ENCODE measurements around the gene S100A8.
"Not testable (repeated sequence)": the region's sequence is repeated elsewhere in the genome, so short reads cannot be mapped to it uniquely, and the experiment has no call there.

Gene S100A8

DNA sequence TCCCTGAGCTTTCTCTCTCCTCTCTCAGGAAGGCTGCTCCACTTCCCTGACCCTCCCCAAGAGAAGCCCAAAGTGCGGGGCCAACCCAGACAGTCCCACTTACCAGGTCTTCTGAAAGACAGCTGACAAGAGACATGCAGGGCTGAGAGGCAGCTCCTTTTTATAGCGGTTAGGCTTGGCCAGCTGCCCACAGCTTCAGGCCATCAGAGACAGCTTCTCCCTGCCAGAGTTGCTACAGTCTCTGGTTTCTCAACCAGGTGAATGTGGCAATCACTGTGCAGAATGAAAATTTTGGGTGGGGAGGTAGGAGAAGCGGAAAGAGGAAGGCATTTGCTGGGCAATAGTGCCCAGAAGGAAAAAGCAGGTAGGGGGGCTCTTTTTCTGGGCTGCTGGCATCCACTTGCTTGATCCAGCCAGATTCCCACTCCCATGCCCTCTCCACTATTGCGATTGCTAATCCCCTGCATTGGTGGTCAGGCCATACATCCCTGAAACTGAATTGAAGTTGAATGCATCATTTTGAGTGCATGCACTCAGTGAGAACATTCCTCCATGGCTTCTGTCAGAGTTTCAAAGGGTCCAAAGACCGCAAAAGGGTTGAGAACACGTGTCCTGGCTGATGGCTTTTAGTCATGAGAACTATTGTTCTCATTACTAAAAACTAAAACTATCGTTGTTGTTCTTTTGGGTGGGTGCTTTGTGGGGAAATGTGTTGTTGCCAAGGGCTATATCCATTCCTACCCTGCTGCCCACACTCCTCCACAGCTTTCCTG lies at the start of gene S100A8:
Gene S100A8, minus strand, starts transcription at position 136 of the 773 bp plus-strand sequence. CDS start 538 bp downstream, outside the sequence.
- no peak for DNase-seq

GRCh38 chr1:153439273-153439672 lies 48.4 kb upstream of the S100A8 start:
- DNase-seq, result no peak

- DNase-seq, result no peak
Observed at GRCh38 chr1:153438599-153438998, 47.7 kb upstream of the S100A8 start.

- DNase-seq, result no peak
Observed at GRCh38 chr1:153437236-153437635, 46.4 kb upstream of the S100A8 start.

- no peak for DNase-seq
Observed at GRCh38 chr1:153434746-153435455, 44.0 kb upstream of the S100A8 start.

DNA sequence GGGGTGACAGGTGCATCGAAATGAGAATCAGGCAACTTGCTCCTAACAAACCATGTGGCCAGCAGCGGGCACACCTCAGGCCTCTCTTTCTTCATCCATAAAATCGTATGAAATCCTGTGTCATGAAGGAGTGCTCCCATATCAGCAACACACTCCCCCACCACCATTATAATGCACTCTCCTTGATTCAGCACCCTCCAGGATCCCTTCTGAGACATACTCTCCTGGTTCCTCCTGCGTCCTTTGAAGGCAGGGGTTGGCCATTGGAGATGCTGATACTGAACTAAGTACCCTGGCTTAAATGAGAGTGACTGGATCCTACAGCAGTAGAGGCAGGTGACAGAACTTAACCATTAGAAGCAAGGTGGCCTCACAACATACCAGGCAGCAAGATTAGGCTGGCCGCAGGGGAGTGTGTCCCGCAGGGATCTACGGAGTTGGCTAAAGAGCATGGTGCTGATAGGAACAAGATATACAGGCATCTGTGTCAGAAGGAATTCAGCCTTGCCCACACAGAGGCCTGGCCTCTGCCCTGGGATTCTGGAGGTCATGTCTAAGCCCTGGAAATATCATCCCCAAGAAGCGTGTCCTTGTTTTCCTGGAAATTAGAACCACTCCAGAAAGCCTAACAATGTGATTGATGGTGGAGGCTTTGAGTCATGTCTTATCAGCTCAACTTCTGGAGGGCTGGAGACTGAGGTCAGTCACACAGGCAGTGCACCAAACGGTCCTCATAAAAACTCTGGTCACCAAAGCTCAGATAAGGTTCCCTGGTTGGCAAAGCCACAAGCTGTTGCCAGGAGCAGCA lies 42.2 kb upstream of the S100A8 start:
- no peak for DNase-seq

- DNase-seq, result no peak
Observed at GRCh38 chr1:153431928-153432327, 41.1 kb upstream of the S100A8 start.

- DNase-seq, result no peak
Observed at GRCh38 chr1:153431427-153431826, 40.6 kb upstream of the S100A8 start.

DNA sequence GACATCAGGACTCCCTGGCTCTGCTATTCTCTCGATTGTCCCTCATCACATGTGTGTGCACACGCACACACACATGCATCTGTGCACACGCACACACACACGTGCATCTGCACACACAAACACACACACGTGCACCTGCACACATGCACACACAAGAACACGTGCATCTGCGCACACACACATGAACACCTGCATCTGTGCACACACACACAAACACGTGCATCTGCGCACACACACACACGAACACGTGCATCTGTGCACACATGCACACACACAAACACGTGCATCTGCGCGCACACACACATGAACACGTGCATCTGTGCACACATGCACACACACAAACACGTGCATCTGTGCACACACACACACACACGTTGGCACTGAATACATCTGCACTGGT lies 40.1 kb upstream of the S100A8 start:
- DNase-seq, result no peak

DNA sequence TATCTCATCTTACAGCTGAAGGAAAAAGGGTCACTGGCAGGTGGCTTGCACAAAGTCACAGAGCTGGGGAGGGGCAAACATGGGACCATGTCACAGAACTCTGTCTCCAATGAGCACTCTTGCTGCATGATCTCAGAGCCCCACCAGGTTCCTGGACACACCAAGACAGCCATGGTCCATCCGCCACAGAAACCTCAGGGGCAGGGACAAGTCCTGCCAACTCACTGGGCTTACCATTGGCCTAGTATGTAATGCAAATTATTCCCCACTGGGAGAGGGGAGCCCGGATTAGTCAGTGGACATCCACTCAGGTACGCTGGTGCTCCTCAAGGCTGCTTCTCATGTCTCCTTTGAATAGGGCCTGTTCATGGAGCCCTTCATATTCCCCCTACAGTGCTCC lies 39.7 kb upstream of the S100A8 start:
- no peak for DNase-seq

GRCh38 chr1:153430166-153430553 lies 39.3 kb upstream of the S100A8 start:
- DNase-seq, result no peak

GRCh38 chr1:153429266-153430165 lies 38.6 kb upstream of the S100A8 start:
- no peak for DNase-seq

DNA sequence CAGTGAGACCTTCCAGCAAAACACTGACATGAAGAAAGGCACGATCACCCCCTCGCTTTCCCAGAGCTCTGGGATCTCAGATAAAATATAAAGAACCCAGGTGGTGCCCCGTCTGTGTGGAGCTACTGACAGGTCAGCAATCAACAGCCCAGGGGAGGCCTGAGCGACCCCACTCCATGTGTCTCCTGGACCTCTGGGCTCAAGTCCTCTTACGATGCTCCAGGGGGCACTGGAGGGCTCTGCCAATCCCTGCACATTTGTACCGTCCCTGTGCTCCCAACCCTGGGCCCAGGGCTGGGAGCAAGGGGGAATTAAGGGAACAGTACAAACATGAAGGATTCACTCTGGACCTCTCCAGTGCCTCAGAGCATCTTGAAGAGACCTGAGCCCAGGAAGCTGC lies 37.9 kb upstream of the S100A8 start:
- DNase-seq, result no peak

- DNase-seq, result no peak
Observed at GRCh38 chr1:153428073-153428638, 37.3 kb upstream of the S100A8 start.

DNA sequence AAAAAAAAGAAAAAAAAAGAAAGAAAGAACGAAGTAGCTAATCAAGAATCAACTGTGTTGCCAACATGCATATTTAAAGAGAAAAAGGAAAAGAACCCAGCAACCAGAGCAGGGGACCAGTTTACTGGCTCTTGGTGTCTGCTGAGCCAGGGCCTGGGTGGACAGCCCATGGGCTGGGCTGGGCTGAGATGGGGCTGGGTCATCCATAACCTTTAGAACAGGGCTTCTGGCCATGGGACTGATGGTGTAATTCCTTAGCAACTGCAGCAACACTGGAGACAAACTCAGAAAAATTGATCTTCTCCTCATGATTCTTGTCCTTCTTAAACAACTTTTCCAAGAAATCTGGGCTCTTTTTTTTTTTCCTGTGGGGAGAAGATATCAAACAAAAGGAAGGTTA lies 35.9 kb upstream of the S100A8 start:
- no peak for DNase-seq

- DNase-seq, result peak; percentile 25
Observed at GRCh38 chr1:153422450-153423068, 31.7 kb upstream of the S100A8 start.

DNA sequence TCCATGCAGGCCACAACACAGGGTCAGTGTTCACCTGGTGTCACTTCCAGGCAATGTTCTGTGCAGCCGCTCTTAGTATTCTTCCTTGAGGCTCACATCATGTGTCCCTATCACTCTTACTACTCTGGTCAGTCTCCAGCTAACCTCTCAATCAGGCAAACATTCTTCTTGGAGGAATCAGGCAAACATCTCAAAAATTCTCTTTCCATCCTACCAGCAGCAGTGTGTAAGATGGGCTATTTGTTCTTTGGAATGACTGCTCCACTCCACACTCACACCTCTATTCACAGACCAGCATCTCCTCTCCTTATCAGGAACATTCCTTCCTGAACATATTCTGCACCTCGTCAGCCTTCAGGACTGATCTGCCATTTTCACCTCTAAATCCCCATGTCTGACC lies 29.4 kb upstream of the S100A8 start:
- no peak for DNase-seq

DNA sequence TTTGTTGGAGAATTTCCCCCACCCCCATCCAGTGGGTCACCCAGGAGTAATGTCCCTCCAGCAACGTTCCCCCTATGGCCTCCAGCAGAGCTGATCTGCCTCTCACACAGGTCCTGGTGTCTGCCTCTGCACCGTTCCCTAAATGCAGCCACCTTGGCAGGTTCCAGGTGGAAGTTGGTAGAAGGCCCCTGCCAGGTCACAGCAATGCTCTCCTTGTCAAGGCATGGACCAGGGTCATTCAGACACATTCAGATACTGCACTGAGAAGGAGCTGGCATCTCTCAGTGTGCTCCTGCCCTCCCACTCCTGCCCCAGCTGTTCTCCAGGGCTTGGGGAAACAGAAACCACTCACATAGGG lies 28.5 kb upstream of the S100A8 start:
- not testable (repeated sequence) for DNase-seq

GRCh38 chr1:153418758-153419435 lies 28.0 kb upstream of the S100A8 start:
- not testable (repeated sequence) for DNase-seq

- no peak for DNase-seq
Observed at GRCh38 chr1:153417136-153417888, 26.4 kb upstream of the S100A8 start.
